H1 (cell line): ENCODE data around the gene FCRLA.
"Not testable (repeated sequence)": the region's sequence is repeated elsewhere in the genome, so short reads cannot be mapped to it uniquely, and the experiment has no call there.

Experiments used
- CTCF ChIP-seq, 3 experiments: IDR thresholded peaks; 1 replicate in 2 of 3; 2 replicates in 1 of 3; pipeline versions ENCODE4 v1.5.1 to v1.6.1; 2011; ENCODE audit warnings: low read length in 3 of 3, mild to moderate bottlenecking in 3 of 3, inconsistent platforms in 2 of 3, low read depth in 1 of 3, moderate library complexity in 1 of 3; ENCODE audit not compliant: insufficient read depth in 1 of 3; ENCODE audit errors: control extremely low read depth in 1 of 3
- EZH2 ChIP-seq: fragments of 200-600 bp; sonication (generic); IDR thresholded peaks from 2 replicates; pipeline ENCODE4 v1.7.1; 2012; ENCODE audit warnings: low read depth, mild to moderate bottlenecking, moderate library complexity, low read length, inconsistent platforms; ENCODE audit not compliant: severe bottlenecking

- TF ChIP-seq CTCF (IDR thresholded peaks at IDR 0.05; ENCODE audit: control extremely low read depth in 1 of 3, insufficient read depth in 1 of 3, low read depth in 1 of 3, low read length in 3 of 3); EZH2: not testable (repeated sequence)
These were observed 32.6 kb upstream of the FCRLA start for GRCh38 chr1:161674447-161674846.
